Activated T-cell treated with anti-CD3 and anti-CD28 coated beads, Interleukin-2, amount 50 U/mL, for 24 hours (primary cell): ENCODE measurements around the gene LLPH.

ENCODE experiments used
- DNase-seq: peaks from one replicate; pipeline ENCODE4 v3.0.0-alpha.2; 2020
- H3K27ac Mint-ChIP-seq: 2 replicates; pipeline ENCODE4 v1.8.0; 2020; ENCODE audit warnings: mild to moderate bottlenecking, mixed read lengths
- H3K27me3 Mint-ChIP-seq: 2 replicates; pipeline ENCODE4 v1.8.0; 2020; ENCODE audit warnings: mixed read lengths
- H3K36me3 Mint-ChIP-seq: 2 replicates; pipeline ENCODE4 v1.8.0; 2020; ENCODE audit warnings: low read depth, mixed read lengths
- H3K4me1 Mint-ChIP-seq: 2 replicates; pipeline ENCODE4 v1.8.0; 2020; ENCODE audit warnings: low read depth, mixed read lengths
- H3K4me3 Mint-ChIP-seq: 2 replicates; pipeline ENCODE4 v1.8.0; 2020; ENCODE audit warnings: mild to moderate bottlenecking, moderate library complexity, mixed read lengths
- H3K9me3 Mint-ChIP-seq: 2 replicates; pipeline ENCODE4 v1.8.0; 2020; ENCODE audit warnings: mixed read lengths

The LLPH gene

GRCh38 chr12:66156654-66157053 lies 26.1 kb upstream of the LLPH start:
- DNase-seq, result no peak
- no peak overlapping the region for H3K4me3 Mint-ChIP-seq

GRCh38 chr12:66154776-66155175 lies 24.2 kb upstream of the LLPH start:
- Mint-ChIP-seq H3K27me3 (no peaks in the 10 kb centered on the region), H3K4me1 (peaks cover 56% of the 10 kb centered on the region), H3K4me3 (no peak overlapping the region), H3K36me3 (peaks cover 62% of the 10 kb centered on the region), H3K27ac (no peak overlapping the region), H3K9me3 (peaks cover 2% of the 10 kb centered on the region)
- no peak for DNase-seq

More at GRCh38 chr12:66156654-66157053, 26.1 kb upstream of the LLPH start:
- Mint-ChIP-seq H3K4me1 (peaks cover 59% of the 10 kb centered on the region), H3K9me3 (peaks cover 3% of the 10 kb centered on the region), H3K27me3 (no peaks in the 10 kb centered on the region), H3K36me3 (peaks cover 62% of the 10 kb centered on the region), H3K27ac (no peak overlapping the region)

DNA sequence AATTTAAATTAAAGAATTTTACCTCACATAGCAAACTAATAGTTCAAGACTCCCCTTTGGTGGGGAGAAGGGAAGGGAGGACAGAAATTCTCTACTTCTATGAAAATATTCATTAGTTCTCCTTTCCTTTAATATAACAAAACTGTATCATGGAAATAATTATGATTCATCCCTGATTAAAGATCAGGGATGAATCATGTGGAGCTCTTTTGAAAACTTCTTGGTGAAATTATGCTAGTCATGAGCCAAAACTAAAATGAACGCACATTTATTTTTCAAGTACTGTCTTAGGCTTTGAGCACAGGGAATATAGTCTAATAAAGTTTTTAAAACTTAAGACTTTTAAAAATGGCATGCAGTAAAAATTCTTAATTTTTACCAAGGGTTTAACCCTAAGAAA lies 22.2 kb upstream of the LLPH start:
- H3K27me3 Mint-ChIP-seq, result no peaks in the 10 kb centered on the region
- peaks cover 42% of the 10 kb centered on the region for H3K4me1 Mint-ChIP-seq
- no peak for DNase-seq
- H3K4me3 Mint-ChIP-seq, result no peak overlapping the region
- no peaks in the 10 kb centered on the region for H3K9me3 Mint-ChIP-seq
- peaks cover 65% of the 10 kb centered on the region for H3K36me3 Mint-ChIP-seq
- peak overlapping the region; percentile 33 for H3K27ac Mint-ChIP-seq

GRCh38 chr12:66149702-66150398 lies 19.3 kb upstream of the LLPH start:
- no peak overlapping the region for H3K4me3 Mint-ChIP-seq
- peaks cover 31% of the 10 kb centered on the region for H3K4me1 Mint-ChIP-seq
- no peak for DNase-seq
- H3K9me3 Mint-ChIP-seq, result no peaks in the 10 kb centered on the region
- peaks cover 73% of the 10 kb centered on the region for H3K36me3 Mint-ChIP-seq
- H3K27me3 Mint-ChIP-seq, result no peaks in the 10 kb centered on the region
- peak overlapping the region; percentile 27 for H3K27ac Mint-ChIP-seq

DNA sequence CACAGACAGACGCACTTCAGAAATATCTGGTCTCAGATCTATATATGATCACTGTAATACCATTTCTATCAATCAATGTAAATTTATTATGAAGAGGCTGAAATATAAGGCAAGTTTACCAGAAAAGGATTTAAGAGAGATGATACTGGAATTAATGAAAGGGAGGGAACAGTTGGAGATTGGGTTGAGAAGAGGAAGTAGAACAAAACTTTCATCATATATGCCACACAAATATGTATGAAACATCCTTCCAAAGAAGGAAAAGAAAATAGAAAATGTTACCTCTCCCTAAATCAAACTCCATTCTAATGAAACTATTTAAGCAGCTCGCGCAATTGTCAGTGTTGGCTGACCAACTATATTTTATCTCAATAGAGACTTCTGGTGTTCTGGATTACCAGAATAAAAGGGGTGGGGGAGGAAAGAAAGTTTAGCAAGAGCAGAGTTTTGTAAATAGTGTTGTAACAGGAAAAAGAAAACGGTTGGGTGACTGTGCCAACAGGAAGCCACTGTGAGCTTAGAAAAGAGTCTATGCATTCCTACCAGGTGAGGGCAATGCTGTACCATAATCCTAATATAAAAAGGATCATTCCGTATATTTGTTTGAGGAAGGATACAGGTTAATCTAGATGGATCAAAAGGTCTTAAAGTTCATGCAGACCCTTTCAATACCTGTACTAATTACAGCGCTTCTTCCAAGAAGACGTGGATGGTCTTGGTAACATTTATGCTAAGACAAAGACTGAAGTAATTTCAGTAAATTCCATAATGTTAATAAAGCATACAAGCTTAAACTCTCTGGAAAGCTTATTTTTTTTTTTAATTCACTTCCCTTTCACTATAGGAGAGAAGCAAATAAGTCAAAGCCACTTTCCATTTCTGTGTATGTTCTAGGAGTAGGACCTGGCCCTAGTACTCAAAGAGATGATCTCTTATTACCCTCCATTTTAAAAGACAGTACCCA lies 14.5 kb upstream of the LLPH start:
- Mint-ChIP-seq H3K4me1 (peaks cover 14% of the 10 kb centered on the region), H3K4me3 (no peak overlapping the region), H3K27ac (peak overlapping the region; percentile 81), H3K9me3 (peaks cover 13% of the 10 kb centered on the region), H3K27me3 (no peaks in the 10 kb centered on the region), H3K36me3 (peaks cover 91% of the 10 kb centered on the region)
- no peak for DNase-seq

DNA sequence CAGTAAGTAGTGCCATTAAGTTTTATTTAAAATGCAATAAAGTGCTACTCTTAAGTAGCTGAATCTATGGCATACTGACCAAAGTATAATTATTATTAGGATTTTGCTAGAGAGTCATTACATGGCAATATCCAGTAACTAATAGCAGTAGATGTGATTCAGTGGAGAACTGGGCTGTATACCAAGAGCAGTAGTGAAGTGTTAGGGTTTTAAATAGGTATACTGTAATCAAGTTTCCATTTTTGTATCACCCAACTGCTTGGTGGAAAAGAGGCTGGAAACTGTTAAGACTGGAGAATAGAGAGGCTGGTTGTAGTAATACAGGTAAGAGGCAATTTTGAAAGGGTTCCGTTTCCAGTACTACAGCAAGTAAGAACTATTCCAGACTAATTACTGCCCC lies 13.3 kb upstream of the LLPH start:
- no peak overlapping the region for H3K27ac Mint-ChIP-seq
- H3K4me3 Mint-ChIP-seq, result no peak overlapping the region
- no peaks in the 10 kb centered on the region for H3K27me3 Mint-ChIP-seq
- H3K4me1 Mint-ChIP-seq, result peaks cover 14% of the 10 kb centered on the region
- H3K36me3 Mint-ChIP-seq, result peaks cover 90% of the 10 kb centered on the region
- H3K9me3 Mint-ChIP-seq, result peaks cover 15% of the 10 kb centered on the region
- DNase-seq, result no peak

DNA sequence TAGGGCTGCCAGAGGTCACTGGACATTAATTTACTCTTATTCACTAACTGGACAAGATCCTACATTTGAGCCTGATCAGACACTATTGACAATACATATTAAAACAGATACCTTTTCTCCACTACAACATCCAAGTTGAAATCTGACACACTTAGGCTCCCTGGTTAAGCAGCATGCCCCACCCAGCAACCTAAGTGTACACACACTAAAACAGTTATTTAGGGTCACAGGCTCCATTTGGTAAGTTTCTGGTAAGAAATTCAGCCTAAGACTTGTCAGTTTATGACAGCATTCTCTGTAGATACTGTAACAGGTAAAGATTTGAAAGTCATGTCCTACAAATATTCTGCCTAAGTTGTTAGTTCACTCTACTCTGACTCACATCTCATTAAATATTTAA lies 12.3 kb upstream of the LLPH start:
- peaks cover 84% of the 10 kb centered on the region for H3K36me3 Mint-ChIP-seq
- H3K4me1 Mint-ChIP-seq, result peaks cover 14% of the 10 kb centered on the region
- peak overlapping the region; percentile 26 for H3K27ac Mint-ChIP-seq
- H3K27me3 Mint-ChIP-seq, result no peaks in the 10 kb centered on the region
- H3K9me3 Mint-ChIP-seq, result peaks cover 15% of the 10 kb centered on the region
- no peak overlapping the region for H3K4me3 Mint-ChIP-seq
- DNase-seq, result no peak

GRCh38 chr12:66141299-66141698 lies 10.7 kb upstream of the LLPH start:
- H3K36me3 Mint-ChIP-seq, result peaks cover 90% of the 10 kb centered on the region
- no peaks in the 10 kb centered on the region for H3K27me3 Mint-ChIP-seq
- peaks cover 14% of the 10 kb centered on the region for H3K4me1 Mint-ChIP-seq
- peaks cover 15% of the 10 kb centered on the region for H3K9me3 Mint-ChIP-seq
- DNase-seq, result no peak
- no peak overlapping the region for H3K27ac Mint-ChIP-seq
- no peak overlapping the region for H3K4me3 Mint-ChIP-seq

GRCh38 chr12:66140731-66141130 lies 10.2 kb upstream of the LLPH start:
- Mint-ChIP-seq H3K27me3 (no peaks in the 10 kb centered on the region), H3K4me3 (no peak overlapping the region), H3K27ac (no peak overlapping the region), H3K4me1 (peaks cover 12% of the 10 kb centered on the region), H3K9me3 (peaks cover 15% of the 10 kb centered on the region), H3K36me3 (peaks cover 88% of the 10 kb centered on the region)
- no peak for DNase-seq

DNA sequence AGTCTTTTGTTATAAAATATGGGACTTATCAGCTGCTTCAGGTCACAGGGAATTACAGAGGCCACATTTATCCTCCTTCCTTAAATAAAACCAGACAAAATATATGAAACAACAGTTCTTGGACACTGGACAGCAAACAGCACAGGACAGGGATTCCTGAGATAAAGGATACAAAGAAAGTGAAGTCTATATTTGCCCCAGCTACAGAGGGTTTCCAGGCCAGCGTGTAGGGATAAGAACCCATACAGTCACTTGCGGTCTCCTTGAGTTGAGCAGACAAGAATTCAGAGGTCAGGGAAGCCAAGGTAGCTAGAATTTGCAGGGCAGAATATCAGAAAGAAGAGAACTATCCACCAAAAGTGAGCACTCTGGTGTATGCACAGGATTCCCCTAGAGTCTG lies 8.8 kb upstream of the LLPH start:
- H3K4me1 Mint-ChIP-seq, result peaks cover 2% of the 10 kb centered on the region
- peaks cover 74% of the 10 kb centered on the region for H3K36me3 Mint-ChIP-seq
- H3K27ac Mint-ChIP-seq, result no peak overlapping the region
- H3K4me3 Mint-ChIP-seq, result no peak overlapping the region
- no peaks in the 10 kb centered on the region for H3K27me3 Mint-ChIP-seq
- peaks cover 15% of the 10 kb centered on the region for H3K9me3 Mint-ChIP-seq
- no peak for DNase-seq

- H3K4me1 Mint-ChIP-seq, result peaks cover 2% of the 10 kb centered on the region
- no peaks in the 10 kb centered on the region for H3K27me3 Mint-ChIP-seq
- H3K4me3 Mint-ChIP-seq, result no peak overlapping the region
- peaks cover 15% of the 10 kb centered on the region for H3K9me3 Mint-ChIP-seq
- no peak overlapping the region for H3K27ac Mint-ChIP-seq
- DNase-seq, result no peak
- peaks cover 64% of the 10 kb centered on the region for H3K36me3 Mint-ChIP-seq
Observed at GRCh38 chr12:66137937-66138336, 7.4 kb upstream of the LLPH start.

DNA sequence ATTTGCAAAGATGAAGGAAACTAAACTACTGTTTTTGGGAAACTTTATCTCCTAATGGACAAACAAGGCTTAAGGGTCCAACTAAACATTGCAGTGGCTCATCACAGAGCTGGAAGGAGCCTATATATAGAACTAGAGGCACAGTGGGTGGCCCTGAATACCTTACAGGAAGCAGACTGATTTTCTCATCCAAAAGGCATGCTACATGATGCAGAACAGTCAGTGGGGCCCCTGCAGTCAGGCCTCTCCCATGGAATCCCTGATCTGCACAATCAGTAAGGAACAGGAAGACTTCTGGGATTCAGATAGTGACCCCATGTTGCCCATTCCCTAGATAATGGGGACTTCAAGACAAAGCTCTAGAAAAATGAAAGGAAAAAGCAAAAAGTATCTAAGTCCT lies 1.9 kb upstream of the LLPH start:
- peaks cover 45% of the 10 kb centered on the region for H3K4me1 Mint-ChIP-seq
- H3K9me3 Mint-ChIP-seq, result no peaks in the 10 kb centered on the region
- DNase-seq, result no peak
- no peaks in the 10 kb centered on the region for H3K27me3 Mint-ChIP-seq
- no peak overlapping the region for H3K27ac Mint-ChIP-seq
- H3K4me3 Mint-ChIP-seq, result peak overlapping the region; percentile 92
- peaks cover 61% of the 10 kb centered on the region for H3K36me3 Mint-ChIP-seq

- no peak for DNase-seq
- peaks cover 61% of the 10 kb centered on the region for H3K36me3 Mint-ChIP-seq
- H3K27ac Mint-ChIP-seq, result peak overlapping the region; percentile 98
- no peaks in the 10 kb centered on the region for H3K9me3 Mint-ChIP-seq
- H3K4me3 Mint-ChIP-seq, result peak overlapping the region; percentile 92
- peaks cover 55% of the 10 kb centered on the region for H3K4me1 Mint-ChIP-seq
- no peaks in the 10 kb centered on the region for H3K27me3 Mint-ChIP-seq
Observed at GRCh38 chr12:66131067-66131688, 628 bp upstream of the LLPH start.

DNA sequence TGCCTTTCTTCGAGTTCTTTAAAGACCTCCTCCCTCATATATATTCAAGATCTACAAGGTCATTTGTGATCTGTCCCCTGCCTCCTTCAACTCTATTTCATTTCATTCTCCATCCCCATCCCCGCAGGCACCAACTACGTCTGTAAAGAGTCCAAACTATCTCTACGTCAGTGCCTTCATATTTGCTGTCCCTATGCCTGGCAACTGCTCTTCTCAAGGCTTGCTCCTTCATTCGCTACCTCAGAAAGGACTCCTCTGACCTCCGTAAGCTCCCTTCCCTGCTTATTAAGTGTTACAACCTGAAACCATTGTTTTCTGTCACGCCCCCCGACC lies 650 bp downstream of the LLPH start:
- Mint-ChIP-seq H3K27me3 (no peaks in the 10 kb centered on the region), H3K4me1 (peaks cover 63% of the 10 kb centered on the region), H3K36me3 (peaks cover 69% of the 10 kb centered on the region), H3K9me3 (no peaks in the 10 kb centered on the region), H3K27ac (peak overlapping the region; percentile 98), H3K4me3 (peak overlapping the region; percentile 92)
- no peak for DNase-seq

DNA sequence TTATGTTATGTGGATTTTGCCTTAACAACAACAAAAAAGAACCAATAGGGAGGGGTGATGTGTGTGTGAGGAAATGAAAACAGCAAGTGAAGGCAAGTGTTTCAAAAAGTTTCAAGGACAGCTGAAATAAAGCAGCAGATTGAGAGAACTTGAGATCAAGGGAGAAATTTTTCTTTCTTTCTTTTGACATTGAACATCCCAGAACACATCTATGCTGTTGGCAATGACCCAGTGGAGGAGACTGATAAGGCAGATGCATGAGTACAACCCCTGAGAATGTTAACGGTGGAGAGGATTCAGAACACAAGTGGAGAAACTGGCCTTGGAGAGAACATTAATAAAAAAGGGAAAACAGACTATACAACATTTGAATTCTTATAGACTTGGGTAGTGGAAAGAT lies 2.9 kb downstream of the LLPH start:
- H3K4me1 Mint-ChIP-seq, result peaks cover 65% of the 10 kb centered on the region
- H3K27me3 Mint-ChIP-seq, result no peaks in the 10 kb centered on the region
- H3K27ac Mint-ChIP-seq, result peak overlapping the region; percentile 53
- H3K4me3 Mint-ChIP-seq, result peak overlapping the region; percentile 17
- H3K9me3 Mint-ChIP-seq, result no peaks in the 10 kb centered on the region
- H3K36me3 Mint-ChIP-seq, result peaks cover 84% of the 10 kb centered on the region
- no peak for DNase-seq
